GM20431 (cell line): ENCODE results near the gene ALPP.
"Not testable (repeated sequence)": the region's sequence is repeated elsewhere in the genome, so short reads cannot be mapped to it uniquely, and the experiment has no call there.

Source experiments
- in situ Hi-C: fragments of 300-500 bp; cut with MseI, MboI; formaldehyde crosslinking; loops from one replicate; pipeline ENCODE4 v1.15.0; 2020; ENCODE audit warnings: low sequenced_read_pairs; ENCODE audit not compliant: unreplicated experiment

Gene ALPP

DNA sequence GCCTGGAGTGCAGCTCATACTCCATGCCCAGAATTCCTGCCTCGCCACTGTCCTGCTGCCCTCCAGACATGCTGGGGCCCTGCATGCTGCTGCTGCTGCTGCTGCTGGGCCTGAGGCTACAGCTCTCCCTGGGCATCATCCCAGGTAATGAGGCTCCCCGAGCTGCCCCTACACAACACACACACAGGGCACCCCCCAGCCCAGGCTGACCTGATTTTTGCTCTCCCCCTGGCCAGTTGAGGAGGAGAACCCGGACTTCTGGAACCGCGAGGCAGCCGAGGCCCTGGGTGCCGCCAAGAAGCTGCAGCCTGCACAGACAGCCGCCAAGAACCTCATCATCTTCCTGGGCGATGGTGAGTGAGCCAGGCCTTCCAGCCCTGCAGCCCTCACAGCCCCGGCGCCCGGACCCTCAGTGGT is at the start of gene ALPP:
TSS of gene ALPP (plus strand) at position 17 of the 417 bp plus-strand sequence. CDS start at position 69, 52 bp downstream.
- in situ Hi-C loops, result not testable (repeated sequence)

DNA sequence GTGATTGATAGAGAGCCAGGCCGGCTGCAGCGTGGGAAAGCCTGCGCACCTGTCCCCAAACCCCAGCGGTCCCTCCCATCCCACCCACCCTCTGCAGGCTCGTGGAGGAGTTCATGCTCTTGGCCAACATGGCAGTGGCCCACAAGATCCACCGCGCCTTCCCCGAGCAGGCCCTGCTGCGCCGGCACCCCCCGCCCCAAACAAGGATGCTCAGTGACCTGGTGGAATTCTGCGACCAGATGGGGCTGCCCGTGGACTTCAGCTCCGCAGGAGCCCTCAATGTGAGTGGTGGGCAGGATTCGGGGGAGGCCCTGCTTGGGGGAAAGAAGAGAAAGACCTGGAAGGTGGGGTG is 48.9 kb upstream of the ALPP start:
- in situ Hi-C loops, result no loop called here

DNA sequence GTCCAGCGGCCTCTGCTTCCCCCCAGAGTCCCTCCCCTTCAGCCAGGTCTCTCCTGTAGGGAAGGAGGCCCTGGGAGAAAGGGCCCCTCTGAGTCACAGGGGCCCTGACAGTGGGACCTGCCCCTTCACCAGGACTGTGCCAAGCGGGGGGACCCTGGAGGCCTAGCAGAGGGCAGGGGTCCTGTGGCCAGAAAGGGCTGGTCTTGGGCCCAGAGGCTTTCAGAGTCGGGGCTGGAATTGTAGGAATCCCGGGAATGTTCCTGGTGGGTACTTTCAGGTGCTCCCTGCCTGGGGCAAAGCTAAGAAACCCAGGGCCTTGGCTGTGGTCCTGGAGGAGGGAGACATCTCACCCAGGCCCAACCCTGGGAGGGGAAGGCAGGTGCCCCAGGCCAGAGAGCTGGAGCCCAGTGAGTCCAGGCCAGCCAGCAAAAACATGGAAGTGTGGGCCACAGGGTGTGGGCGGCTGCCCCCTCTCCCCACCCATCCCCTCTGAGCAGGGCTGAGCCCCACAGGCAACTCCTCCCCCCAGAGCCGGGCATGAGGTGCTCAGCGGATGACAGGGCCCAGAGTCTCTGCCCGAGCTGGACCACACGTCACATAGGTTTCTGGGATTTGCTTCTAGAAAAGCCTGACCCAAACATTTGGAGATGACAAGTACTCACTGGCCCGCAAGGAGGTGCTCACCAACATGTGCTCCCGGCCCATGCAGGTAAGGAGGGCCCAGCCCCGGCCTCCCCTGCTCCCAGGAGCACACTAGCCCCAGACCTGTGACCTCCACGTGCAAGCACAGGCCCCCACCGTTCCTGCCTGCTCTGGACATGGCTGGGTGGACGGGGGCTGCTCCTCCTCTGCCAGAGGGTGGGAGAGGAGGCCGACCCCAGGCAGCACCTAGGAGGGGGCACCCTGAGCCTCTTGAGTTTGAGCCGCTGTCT is 48.2 kb upstream of the ALPP start:
- in situ Hi-C loops, result no loop called here

DNA sequence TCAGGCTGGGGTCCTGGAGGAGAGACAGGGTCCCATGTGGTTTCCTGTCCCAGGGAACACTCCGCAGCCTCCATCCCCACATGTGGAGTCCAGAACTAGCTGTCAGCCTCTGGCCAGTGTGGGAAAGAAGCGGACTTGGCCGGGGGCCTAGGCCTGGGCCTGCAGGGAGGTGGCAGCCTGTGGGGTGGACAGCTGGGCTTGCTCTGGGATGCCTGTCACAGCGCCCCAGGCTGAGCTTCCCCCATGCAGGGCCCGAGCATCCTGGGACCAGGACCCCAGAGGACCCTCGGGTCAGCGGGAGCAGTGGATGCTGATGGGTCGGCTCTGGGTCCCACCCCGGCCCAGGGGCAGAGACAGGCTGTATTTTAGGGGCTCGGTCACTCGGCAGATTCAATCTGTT is 47.5 kb upstream of the ALPP start:
- in situ Hi-C loops, result not testable (repeated sequence)

DNA sequence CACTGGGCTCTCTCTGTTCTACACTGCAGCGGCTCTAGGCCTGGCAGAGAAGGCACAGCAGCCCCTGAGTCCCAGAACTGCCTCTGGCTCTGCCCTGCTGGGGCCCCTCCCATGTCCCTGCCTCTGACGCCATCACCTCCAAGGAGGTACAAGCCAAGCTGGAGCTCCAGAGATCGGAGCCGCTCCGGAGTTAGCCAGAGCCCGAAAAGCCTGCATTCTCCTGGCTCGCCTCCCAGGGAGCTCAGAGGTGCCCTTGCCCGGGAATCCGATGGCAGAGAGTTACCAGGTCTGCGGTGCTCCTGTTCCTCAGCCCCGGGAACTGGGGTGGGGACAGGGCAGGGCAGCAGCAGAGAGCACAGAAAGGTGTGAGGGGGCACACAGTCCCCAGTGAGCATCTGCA is 46.9 kb upstream of the ALPP start:
- in situ Hi-C loops, result not testable (repeated sequence)

DNA sequence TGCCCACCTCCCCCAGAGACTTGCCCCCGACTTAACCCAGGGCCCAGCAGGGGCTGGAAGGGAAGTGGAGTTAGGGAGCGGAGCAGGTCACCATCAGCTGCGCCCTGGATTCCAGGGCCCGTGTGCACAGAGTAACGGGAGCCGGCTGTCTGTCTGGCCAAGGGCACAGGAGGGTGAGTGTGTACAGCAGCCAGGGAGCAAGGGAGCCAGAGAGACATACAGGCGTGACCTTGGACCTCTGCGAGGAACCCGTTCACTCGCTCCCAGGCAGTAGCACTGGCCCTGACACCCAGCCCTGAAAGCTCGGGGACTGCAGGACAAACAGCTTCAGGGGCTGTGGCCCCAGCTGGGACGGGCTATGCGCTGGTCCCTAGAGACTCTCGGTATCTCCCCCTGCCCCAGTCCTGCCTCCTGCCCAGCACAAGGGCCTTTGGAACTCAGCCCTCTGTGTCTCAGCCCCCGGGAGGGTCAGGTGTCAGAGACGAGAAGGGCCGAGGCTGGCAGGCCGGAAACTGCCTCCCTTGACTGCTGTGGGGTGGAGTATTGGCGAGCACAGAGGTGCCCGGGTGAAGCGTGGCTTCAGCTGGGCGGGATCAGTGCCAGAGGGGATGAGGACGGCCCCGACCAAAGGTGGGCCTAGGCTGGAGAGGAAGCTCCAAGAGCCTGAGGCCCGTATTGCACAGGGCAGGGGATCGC is 46.2 kb upstream of the ALPP start:
- in situ Hi-C loops, result not testable (repeated sequence)

DNA sequence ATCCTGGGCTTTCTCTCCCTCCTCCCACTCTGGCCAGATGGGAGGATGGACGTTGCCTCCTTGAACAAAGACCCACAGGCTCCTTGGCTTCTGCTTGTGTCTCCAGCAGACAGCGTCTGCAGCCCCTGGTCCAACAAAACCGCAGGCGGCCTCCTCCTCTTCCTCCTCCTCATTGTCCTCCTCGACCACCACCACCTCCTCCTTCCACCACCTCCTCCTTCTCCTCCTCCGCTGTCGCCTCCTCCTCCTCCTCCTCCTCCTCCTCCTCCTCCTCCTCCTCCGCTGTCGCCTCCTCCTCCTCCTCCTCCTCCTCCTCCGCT is 45.7 kb upstream of the ALPP start:
- in situ Hi-C loops, result no loop called here

DNA sequence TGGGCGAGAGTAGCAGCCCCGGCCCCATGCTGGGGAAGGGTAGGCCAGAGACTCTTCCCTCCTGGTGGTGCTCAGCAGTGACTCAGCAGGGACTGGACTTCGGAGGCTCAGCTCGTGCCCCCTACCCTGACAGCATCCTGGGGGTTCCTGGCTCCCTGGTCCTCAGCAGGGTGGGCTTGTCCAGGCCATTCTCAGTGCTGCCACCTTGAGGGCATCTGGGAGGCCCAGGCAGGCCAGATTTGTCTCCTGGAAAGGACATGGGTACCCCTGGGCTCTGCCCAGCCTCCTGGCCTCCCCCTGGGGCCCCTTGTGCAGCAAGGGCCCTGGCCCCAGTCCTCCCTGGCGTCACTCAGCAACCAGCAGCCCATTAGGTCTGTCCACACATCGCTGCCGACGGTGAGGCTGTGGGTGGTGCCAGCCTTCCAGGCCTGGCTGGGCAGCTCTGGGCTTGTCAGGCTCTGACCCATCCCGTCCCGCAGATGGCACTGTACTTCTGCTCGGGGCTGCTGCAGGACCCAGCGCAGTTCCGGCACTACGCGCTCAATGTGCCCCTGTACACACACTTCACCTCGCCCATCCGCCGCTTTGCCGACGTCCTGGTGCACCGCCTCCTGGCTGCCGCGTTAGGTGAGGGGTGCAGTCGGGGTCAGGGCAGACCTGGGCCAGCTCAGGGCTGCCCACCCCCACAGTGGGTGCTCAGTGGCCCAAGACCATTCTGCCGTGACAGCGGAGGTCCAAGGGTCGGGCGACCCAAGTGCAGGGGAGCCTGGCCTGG is 45.0 kb upstream of the ALPP start:
- in situ Hi-C loops, result no loop called here

DNA sequence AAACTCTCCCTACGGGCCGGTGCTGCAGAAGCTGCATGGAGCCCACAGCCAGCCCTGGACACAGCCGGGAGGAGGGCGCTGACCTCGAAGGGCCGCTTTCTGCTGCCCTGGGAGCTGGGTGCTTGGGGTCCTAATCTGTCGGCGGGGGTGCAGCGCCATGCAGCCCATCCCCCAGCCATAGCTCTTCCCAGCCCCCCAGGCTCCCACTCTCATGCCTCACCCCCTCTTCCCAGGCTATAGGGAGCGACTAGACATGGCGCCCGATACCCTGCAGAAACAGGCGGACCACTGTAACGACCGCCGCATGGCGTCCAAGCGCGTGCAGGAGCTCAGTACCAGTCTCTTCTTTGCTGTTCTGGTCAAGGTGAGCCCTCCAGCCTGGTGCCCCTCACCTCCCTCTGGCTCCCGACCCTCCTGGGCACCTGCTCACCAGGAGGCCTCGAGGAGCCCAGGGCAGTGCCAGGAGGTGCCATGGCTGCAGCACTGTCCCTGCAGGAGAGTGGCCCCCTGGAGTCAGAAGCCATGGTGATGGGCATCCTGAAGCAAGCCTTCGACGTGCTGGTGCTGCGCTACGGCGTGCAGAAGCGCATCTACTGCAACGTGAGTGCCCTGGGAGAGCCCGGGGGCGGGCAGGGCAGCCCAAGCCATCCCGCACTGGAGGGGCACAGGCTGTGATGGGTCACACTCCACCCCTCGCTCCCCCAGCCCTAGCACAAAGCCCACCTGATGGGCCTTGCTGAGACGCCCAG is 44.2 kb upstream of the ALPP start:
- in situ Hi-C loops, result not testable (repeated sequence)

DNA sequence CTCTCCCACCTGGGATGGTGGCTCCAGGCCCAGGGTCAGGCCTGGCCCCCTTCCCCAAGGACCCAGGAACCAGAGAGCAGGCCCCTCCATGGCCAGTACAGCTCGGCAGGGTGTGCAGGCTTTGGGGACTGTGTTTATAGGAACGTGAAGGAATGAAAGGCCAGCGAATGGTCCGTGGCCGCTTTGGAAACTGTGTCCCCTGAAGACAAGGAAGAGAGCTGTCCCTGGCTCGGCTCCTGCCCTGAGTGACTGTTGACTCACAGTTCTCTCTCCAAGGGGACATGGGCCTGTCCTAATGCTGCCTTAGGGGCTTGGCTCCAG is 43.7 kb upstream of the ALPP start:
- in situ Hi-C loops, result not testable (repeated sequence)

DNA sequence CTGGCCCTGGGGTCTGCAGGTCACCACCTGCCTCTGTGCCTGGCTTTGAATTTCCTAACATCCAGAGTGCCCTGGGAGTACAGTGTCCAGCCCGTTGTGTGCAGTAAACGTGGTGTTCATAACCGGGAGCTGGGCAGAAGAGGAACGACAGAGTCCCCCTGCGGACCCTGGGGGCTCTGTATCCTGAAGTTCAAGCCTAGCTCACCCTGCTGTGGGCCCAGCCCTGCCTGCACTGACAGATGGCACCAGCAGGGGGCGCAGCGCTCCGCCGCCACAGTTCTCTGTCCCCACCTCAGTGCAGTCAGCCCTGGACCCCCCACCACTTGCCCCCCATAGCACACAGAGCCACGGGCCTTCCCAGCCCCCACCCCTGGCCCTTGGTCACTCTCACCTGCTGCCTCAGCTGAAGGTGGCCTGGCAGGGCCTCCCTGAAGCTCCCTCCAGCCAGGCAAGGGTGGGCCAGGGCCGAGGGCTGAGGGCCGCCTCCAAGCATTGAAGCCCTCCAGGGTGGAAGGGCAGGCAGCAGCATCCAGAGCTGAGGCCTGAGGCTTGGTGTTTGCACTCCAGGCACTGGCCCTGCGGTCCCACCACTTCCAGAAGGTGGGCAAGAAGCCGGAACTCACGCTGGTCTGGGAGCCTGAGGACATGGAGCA is 43.2 kb upstream of the ALPP start:
- in situ Hi-C loops, result not testable (repeated sequence)

DNA sequence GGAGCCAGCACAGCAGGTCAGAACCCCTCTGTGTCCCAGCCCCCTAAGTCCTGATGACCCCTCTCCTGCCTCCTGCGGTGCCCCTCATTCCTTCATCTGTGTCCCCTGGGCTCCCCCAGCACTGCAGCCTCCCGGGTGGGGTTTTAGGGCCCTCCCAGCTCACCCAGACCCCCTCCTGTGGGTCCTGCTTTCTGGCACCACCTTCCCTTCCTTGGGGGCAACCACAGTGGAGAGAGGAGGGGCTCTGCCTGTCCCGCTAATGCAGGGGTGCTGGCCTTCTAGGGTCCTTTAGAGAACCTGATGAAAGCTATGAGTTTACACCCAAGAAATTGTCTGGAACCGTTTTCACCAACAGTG is 42.7 kb upstream of the ALPP start:
- in situ Hi-C loops, result no loop called here

DNA sequence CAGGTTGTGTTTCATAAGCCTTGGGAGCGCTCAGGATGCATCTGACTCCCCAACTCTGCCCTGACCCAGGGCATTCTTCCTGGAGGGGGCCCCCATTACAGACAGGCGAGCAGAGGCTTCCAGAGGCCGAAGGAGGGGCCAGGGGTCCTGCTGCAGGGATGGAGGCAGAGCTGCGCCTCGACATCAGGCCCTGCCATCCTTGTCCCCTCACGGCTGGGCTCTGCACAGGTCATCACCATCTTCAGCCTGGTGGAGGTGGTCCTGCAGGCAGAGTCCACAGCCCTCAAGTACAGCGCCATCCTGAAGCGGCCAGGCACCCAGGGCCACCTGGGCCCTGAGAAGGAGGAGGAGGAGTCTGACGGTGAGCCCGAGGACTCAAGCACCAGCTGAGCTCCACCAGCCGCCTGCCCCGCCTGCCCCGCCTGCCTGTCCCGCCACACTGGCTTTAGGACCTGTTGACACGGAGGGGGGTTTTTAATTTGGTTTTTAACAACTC is 42.3 kb upstream of the ALPP start:
- in situ Hi-C loops, result no loop called here

DNA sequence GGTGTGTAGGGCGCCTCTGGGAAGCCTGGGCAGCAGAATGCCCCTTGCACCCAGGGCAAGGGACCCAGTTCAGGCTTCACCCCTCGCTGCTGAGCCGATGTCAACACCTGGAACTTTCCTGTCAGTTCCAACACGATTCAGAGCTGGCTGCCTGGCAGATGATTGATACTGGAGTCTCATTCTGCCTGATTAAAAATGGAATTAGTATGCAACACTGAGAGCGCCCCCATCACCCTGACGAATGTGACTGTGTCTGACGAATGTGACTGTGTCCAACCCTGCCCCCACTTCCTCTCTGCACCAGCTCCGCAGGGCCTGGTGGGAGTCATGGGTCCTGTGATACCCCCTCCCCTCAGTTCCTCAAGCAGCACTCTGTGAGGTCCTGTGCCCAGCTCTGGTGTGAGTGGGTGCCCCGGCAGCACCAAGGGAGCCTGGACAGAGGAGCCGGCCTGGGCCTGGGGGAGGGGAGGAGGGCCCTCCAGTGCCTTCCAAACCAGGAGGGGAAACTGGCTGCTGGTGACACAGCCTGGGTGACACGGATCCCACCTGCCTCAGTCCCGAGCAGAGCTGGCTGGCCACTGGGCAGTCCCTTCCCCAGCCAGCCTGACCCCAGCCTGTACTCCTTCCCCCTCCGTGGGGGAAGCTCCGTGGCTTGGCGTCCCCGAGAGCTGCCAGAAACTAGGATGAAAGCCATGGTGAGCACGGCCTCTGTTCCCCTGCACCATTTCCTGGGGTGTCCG is 41.4 kb upstream of the ALPP start:
- in situ Hi-C loops, result no loop called here

DNA sequence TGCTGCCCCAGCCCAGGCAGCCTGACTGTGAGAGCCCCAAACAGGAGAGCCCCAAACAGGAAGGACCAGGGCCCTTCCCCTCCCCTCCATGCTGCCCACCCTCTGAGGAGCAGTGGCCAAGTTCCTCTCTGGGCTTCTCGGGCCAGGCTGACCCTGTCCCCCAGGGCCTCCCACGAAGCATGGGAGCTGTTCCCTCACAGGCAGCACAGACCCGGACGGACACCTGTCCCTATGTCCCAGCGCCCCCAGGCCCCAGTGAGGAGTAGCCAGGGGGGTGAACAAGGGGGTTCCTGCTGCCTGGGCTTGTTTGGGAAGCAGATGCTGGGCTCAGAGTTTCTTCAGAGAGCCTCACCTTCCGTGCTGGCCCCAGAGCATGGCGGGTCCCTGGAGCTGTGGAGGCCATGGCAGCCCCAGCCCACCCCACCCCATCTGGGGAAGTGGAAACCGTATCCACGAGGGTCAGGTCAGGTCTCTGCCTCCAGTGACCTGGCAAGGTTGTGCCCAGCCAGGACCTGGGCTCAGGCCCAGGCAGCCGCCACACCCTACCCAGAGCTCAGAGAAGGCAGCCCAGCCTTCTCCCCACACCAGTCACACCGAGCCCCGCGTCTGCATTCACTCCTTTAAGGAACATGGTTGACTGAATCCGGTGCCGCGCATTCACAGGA is 40.3 kb upstream of the ALPP start:
- in situ Hi-C loops, result not testable (repeated sequence)

DNA sequence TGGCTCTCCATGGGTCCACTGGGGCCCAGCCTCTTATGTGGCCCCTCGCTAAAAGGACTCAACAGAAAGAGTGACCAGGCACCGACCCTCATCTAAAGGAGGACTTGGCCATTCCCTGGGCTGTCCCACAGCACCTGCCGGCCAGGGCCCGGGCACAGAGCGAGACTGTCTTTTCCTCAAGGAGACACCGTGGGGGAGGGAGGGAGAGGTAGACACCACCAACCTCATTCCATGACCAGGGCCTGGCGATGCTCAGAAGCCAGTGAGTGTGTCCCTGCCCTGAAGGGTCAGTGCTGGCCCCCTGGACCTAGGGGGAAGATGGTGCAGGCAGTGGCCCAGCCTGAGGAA is 39.8 kb upstream of the ALPP start:
- in situ Hi-C loops, result no loop called here

DNA sequence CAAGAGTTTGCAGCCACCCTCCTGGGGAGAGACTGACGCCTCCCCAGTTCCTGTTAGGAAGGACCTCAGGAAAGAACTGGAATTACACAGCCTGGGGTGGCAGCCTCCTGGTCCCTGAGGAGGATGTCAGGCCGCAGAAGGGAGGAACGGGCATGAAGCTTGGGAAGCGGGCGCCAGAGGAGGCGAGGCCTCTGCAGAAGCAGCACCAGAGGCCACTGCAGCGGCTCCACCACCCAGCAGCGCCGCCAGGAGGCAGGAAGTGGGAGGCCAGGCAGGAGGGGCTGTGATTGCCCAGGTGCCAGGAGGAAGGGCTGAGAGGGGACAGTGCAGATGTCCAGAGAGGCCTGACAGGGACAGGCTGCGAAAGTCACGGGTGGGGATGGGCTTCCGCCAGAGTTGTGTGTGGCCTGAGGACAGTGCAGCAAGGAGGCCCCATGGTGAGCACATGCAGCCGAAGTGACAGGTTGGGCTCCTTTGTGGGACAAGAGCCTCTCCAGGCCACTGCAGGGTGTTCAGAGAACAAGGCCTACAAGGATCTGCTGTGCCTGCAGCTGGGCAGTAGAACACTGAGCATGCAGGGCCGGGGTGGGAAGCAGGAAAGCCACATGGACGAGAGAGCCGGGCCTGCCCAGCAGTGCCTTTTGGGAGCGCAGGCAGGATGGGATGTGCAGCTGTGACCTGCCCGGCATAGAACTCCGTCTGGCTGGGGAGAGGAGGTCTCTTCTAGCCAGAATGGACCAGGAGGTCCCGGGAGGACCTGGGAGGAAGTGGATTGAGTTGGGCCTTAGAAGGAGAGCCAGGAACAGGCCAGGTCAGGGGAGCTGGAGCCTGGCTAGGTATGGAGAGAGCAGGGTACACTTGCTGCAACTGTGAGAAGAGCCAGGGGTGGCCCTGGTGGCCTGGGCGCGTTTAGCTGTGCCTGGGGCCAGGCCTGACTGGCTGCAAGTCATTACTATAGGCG is 39.1 kb upstream of the ALPP start:
- in situ Hi-C loops, result no loop called here
